NCI-H345 (cell line): Measurements from ENCODE around the gene HLF.
"Not testable (repeated sequence)": the region's sequence is repeated elsewhere in the genome, so short reads cannot be mapped to it uniquely, and the experiment has no call there.

Experiments used
- DNase-seq: peaks from one replicate; lab custom pipeline; 2025; lab: John Stamatoyannopoulos, UW

HLF gene

DNA sequence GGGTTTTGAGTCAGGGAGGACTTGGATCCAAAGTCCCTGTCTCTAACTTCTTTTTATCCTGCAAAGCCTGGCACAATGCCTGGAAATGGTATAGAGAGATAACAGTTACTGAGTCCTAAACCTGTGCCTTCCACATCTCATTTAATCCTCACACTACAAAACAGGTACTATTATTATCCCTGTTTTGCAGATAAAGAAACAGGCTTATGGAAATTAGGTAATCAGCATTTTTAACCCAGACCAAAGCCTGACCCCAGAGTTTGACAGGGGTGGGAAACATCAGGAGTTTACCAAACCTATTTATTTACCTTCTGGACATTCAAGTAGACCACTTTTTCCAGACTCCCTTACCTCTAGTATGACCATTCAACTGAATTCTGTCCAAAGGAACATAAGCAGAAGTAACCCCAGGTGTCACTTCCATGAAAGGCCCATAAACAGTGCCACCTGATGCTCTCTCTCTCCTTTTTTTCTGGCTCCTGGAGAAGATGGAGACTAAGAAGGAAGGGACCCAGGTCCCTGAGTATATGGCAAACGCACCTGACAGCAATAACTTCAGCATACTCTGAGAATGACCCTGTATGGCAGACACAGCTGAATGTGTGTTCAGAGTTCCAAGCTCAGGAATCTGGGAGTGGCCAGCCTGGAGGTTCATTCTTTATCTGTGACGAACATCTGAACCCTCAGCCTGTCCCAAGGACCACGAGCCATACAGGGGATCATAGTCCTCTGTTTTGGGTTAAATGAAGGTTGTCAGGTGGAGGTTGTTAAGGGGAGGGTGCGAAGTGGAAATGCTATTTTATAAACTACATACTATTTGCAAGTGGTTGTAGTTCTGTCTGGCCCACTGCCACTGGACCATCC is 62.7 kb downstream of the HLF start:
- no peak for DNase-seq

DNA sequence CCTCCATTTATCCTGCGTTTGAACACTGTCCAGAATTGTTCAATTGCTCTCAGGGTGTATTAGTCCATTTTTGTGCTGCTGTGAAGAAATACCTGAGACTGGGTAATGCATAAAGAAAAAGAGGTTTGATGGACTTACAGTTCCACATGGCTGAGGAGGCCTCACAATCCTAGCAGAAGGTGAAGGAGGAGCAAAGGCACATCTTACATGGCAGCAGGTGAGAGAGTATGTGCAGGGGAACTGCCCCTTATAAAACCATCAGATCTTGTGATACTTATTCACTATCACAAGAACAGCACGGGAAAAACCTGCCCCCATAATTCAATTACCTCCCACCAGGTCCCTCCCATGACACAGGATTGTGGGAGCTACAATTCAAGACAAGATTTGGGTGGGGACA is 63.8 kb downstream of the HLF start:
- not testable (repeated sequence) for DNase-seq

DNA sequence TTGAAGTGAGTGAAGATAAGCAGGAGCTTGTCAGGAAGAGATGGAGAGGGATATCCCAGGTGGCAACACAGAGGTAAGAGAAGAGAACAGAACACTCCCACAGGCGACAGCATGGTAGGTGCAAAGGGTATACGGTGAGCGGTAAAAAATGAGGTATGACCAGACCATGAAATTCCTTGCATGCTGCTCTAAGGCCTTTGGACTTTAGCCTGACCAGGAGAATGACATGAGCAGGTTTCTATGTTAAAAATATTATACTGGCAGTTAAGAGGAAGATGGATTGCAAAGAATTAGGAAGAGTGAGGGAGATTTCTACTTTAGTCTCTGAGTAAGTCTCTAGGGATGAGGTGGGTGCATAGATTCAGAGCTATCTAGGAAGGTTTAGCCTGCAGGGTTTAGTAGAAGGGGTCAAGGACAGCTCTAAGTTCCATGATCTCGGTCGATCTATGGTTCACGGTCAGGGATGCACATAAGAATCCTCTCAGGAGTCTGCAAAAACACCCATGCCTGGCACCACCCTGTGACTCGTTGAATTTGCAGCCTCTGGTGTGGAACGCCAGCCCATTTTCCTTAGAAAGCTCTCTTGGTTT is 65.7 kb downstream of the HLF start:
- no peak for DNase-seq

DNA sequence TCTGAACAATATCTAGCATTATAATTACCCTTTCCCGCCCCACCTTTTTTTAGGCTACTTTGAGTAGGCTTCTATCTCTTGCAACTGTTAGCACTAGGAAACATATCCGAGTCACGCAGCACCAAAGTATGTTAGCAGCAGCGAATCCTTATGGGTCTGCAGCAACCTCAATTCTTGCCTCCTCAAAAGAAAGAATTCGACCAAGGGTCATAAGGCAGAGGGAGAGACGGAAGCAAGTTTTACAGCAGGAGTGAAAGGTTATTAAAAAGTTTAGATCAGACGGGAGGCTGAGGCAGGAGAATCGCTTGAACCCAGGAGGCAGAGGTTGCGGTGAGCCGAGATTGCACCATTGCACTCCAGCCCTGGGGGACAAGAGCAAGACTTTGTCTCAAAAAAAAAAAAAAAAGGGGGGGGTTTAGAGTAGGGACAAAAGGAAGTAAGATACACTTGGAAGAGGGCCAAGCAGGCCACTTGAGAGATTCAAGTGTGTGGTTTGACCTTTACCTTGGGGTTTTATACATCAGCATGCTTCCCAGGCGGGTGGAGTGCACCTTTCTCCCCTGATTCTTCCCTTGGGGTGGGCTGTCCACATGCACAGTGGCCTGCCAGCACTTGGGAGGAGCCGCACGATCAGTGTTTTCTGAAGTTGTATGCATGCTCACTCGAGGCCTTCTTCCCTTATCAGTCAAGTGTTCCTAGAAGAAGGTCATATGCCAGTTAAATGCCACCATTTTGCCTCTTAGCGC is 67.7 kb downstream of the HLF start:
- peak; percentile 3 for DNase-seq

DNA sequence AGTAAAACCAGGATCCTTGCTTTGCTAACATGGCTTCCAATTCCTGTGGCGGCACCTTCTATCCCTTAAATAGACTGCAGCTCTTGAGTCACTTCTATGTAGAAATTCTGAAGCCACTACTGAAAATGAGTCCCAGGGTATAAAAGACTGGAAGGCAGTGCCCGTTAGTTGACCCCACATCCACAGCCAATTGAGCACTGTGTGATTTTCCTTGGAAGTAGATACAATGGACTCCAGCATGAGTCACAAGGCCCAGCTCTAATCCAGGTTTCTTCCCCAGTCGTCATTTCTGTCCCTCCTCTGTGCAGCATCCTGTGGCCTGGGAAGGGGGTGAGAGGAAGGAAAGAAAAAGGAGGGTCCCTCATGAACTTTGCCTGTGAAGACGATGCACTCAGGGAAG is 69.5 kb downstream of the HLF start:
- no peak for DNase-seq

DNA sequence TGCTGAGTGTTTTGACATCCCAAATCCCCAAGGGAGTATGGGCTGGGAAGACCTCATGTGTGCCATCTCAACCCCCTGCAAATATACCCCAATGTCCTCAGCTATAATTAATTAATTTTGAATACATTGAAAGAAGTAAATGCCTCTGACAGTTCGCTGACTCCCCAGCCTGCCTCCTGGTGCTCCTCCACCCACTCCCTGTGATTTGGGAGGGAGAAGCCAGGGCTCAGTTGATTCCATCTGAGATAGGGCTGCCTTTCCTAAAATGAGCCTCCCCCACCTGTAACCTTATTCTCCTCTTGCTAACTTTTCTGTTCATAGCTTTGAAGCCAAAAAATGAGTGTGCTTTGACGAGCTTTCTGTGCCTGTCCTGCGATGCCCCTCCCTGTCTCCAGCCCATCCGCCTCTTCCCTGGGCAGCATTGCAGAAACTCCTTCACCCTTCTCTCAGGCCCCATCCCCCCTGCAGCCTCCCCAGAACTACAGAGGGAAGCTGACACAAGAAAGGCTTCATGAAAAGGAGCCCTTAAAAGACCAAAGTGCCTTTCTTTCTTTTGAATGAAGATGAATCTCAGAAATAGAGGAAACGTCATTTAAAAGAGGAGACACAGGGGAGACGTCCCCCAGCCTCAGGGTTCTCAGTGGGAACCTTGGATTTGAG is 70.3 kb downstream of the HLF start:
- DNase-seq = no peak

DNA sequence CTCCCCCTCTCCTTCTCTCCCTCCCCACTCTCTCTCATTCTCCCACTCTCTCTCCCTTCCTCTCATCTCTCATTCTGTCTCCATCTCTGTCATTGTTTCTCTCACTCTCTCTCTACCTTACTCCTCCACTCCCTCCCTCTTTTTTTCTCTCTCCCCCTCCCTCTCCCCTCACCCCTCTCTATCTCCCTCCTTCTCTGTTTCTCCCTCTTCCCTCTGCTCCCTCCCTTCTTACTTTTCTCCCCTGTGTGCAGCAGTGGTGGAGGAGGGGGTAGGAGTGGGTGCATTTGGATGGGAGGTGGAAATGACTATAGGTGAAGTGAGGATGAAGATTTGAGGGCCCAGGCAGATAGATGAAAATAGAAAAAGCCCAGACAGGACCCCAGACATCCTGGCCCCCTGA is 70.9 kb downstream of the HLF start:
- DNase-seq = no peak

DNA sequence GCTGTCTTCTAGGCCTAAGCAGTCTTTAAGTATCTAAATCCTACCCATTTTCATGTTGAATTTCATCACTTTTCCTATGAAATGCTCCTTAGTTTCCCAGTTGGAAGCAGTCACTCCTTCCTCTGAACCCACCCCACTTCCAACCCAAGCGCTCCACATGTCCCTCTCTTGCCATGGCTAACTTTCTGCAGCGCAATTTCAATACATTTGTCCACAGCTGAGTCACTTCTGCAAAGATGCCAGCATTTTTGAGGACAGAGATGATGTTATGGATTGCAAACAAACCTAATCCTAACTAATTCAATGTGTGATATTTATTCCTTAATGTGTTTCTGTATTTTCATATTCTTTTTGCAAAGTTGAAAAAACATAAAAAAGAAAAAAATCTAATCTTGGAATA is 71.7 kb downstream of the HLF start:
- DNase-seq = no peak

DNA sequence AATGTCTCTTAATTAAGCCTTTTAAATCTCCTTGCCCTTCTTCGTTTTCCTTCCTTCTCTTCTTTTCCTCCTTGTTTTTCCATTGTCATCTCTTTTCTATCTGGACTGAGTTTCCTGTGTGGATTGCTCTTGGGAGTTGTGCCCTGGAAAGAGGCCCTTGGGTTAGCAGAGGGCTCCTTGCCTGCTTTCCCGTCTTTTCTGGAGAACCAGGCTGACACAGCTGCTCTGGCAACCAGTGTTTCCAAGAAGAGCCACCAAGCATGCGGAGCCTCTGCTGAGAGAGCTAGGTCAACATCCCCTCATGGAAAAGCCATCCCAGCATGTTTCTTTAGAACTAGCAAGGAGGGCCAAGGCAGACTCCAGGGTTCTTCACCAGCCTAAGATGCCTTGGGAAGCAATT is 75.4 kb downstream of the HLF start:
- no peak for DNase-seq

DNA sequence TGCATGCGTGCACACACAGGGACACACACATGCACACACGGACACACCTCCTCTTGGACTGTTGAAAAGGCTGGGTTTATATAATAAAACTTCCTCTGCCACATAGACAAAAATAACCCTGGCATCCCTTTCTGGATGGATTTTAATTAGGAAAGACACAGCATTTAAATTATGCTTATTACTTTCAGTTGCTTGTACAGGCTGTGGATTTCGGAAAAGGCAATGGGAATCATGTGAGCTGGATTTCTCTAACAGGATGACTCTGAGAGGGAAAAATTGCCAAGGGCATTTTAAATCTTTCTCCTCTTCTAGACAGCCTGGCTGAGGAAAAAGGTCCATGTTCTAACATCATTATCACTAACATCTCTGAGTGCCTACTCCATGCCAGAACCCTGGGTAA is 75.9 kb downstream of the HLF start:
- DNase-seq = no peak

DNA sequence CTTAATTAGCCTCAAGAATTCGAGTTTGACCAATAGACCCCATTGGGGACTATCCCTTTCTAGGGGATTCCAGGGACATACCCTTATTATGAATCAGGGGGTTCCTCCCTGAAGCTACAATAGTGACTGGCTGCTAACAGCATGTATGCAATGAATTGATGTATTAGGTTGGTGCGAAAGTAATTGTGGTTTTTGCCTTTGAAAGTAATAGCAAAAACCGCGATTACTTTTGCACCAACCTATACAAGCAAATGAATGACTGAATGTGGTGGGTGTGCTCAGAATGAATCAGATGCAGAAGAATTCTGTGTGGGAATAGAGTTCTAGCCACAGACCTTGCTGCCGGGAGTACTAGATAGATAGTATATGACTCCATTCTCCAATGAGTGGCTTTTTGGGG is 76.7 kb downstream of the HLF start:
- DNase-seq = no peak

DNA sequence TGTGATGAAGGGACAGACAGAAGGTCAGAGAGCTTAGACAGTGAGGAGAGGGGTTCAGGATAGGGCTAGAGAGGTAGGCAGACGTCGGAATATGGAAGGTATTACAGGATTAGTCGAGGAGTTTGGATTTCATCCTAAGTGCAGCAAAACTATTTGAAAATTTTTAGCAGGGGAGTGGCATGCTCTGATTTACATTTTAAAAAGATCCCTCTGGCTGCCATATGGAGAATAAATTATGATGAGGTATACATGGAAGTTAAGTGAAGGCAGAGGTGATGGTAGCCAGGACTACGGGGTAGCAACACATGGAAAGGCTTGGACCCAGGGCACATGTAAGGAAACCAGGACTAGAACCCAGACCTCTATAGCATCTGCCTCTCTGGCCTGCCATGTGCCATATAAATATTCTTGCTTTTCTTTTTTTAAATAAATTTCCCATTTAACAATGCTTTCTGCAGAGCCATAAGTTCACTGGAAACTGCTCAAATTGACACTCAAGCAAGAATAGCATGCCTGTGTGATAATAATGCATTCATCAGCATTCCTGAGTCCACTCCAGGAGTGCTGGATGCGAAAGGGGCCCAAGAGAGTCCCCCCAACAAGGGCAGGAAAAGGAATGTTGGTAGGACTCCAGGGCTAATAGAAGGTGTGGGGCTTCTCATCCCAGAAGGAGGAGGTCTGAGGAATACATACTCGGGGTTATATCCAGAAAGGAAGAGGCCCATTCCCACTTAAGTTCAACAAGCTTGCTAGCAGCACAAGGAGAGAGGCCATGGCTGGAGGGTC is 78.2 kb downstream of the HLF start:
- no peak for DNase-seq

DNA sequence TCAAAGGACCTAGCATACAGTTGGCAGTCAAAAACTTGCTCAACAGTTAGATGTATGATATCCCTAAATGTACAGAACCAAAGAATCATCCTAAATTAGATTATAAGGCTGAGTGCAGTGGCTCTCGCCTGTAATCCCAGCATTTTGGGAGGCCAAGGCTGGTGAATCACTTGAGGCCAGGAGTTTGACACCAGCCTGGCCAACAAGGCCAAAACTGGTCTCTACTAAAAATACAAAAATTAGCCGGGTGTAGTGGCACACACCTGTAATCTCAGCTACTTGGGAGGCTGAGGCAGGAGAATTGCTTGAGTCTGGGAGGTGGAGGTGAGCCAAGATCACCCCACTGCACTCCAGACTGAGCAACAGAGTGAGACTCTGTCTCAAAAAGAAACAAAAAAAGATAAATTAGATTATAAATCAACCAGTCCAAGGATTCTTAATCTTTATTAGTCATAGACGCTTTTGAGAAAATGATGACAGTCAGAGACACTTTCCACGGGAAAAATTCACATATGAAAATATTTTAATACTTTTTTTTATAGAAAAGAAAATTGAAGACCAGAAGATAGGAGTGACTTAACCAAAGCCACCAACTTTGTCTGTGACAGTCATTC is 79.2 kb downstream of the HLF start:
- no peak for DNase-seq

DNA sequence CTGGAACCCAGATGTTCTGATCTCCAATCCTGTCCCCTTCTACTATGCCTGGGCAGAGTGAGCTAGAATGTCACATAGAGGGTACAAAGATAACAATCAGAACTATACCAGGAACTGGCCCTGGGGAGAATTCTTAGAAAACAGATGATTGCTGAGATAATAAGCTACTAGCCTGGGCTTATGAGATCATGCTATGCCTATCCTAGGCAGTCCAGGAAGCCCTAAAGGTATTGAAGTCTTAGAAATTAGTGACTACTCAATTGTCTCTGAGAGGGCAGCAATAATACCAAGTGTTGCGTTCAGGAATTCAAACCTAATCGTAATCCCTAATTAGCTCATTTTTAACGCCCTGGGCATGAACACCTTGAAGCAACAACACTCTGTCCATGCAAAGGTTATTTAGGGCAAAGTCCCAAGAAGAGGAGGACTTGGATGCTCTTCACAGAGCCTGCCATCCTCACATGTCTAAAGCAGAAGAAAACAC is 79.8 kb downstream of the HLF start:
- DNase-seq = no peak

DNA sequence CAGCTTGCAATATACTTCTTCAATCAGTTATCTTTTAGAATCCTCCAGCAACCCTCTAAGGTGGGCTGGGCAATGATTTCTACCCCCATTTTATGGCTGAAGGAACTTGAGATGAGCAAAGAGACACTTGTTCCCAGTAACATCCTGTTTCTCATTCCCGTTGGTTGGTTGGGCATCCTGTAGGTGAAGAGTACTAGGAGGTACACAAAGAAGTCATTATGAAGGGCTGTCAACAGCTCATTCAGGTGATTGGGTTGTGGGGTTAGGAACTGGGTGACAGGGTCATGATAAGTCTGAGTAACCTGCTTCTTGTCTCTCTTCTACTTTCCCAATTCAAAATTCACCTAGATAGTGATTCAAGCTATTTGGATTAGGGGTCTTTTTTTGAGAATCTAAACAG is 80.4 kb downstream of the HLF start:
- no peak for DNase-seq

DNA sequence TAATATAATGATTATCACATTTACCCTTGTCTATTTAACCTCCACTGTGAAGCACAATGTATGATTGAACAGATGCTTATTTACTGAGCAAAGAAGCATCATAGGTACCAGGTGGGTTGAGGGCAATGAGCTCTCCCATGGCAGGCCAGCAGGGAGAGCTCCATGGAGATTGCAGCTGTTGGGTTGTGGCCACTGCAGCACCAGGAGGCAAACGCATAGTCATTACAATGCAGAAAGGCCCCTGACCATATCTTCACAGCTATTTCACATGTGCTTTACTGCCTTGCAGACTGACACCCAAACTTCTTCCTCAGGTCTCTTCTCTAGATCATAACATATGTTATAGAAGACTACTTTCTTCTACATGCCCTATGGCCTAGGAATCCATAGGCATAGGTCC is 81.9 kb downstream of the HLF start:
- DNase-seq = no peak

DNA sequence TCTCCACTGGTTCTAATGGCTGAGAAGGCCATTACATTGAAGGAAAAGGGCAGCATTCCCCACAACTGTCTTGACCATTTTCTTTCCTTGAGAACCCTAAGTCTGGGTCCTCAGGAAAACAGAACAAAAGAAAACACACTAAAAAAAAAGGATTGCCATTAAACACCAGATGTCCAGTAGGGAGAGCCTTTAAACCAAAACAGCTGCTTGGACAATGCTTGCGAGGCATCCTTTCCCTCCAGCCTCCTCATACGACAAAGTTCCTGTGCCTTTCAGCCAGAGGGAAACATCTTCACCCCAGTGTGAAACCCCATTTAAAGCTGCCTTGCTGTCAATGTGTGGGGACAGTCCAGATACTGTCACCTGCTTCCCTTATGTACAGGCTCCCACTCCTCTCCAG is 82.6 kb downstream of the HLF start:
- DNase-seq = no peak

DNA sequence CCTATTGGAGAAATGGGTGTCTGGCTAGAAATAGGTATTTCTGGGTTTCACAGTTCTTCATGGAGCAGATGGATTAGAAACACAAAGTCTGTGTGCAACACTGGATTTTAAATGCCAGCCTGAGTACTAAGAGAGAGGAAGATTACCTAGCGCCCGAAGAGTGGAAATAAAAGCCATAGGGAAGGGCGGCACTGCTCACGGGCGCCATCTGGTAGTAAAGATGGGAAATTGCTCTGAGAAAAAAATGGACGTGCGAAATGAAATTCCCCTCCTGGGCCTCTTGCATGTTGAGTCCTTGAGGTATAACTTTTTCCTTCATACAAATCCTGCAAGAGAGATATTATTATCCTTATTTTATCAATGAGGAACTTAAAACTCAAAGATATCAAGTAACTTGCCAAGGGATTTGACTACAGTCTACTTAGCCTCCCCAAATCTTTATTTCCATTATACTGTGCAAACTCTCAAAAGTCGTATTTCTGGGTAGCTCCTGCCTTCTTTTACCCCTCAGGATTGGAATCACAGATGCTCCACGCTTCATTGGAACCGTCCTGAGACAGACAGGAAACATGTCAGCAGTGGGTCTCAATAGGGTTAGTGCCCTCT is 84.1 kb downstream of the HLF start:
- DNase-seq = peak; percentile 33

DNA sequence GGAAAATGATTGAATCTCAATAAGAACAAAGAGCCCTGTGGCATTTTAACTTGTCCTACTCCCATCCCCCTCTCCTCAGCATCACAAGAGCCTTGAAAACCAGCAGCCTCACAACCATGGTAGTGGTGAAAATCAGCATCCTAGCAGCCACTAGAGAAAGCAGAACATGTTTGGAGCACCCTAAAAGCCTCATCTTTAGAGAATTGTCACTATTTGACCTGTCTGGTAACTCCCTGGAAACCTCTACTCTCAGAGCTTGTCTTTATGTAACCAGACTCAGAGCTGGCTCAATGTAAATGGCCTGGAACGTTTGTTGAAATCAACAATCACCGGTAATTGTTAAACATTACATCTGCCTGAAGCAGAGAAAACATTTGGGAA is 86.1 kb downstream of the HLF start:
- DNase-seq = peak; percentile 59

DNA sequence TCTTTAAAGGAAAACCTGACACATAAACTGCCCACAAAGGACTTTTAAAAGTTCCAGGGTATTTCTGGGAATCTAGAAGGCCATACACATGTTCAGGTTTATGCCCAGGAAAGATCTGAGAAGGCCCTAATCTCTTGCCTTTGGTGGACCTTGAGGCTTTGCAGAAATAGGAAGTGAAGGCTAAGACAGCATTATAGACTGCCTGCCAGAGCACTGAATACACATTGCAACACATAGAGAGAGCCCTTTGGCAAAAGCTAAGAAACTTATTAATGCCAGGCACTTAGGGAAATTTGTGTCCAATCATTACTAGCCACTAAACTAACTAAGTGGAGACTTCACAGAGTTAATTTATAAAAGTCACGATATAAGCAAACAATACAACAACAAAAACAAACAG is 86.5 kb downstream of the HLF start:
- DNase-seq = no peak

DNA sequence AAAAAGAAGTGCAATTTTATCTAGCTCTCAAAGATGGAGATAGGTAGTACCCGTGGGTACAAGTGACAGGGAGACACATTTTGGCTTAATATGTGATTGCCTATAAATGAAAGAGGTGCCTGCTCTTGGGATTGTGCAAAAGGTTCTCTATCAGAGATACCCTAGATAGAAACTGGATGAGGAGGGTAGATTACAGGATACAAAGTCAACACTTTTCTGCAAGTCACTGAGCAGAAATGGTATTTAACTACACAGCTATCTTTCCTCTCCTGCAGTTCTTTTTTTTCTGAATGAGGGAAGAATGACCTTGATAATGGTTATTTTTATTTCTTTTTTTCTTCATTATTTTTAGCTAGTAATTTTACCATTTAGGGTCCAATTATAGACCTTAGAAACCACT is 89.2 kb downstream of the HLF start:
- DNase-seq = no peak
